ENCODE measurements around the gene CD44.

The CD44 gene

DNA sequence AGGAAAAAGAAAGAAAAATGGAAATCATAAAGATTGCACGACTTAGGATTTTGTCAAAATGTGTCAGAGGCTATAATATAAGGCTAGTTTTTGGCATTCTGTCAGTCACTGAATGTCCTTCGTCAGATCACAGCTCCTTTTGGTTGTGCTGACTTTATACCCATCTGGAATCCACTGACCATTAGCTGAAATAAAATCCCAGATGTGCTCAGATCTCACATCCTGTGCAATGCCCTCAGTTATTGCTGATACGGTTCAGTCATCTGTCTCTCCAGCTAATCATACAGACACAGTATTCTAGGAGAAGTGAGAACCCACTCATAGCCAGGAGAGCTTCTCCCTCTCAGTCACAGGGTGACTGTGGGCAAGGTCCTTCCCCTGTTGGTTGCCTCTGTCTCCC, 11.5 kb downstream of the CD44 start:
- TF ChIP-seq, protein P1, sequence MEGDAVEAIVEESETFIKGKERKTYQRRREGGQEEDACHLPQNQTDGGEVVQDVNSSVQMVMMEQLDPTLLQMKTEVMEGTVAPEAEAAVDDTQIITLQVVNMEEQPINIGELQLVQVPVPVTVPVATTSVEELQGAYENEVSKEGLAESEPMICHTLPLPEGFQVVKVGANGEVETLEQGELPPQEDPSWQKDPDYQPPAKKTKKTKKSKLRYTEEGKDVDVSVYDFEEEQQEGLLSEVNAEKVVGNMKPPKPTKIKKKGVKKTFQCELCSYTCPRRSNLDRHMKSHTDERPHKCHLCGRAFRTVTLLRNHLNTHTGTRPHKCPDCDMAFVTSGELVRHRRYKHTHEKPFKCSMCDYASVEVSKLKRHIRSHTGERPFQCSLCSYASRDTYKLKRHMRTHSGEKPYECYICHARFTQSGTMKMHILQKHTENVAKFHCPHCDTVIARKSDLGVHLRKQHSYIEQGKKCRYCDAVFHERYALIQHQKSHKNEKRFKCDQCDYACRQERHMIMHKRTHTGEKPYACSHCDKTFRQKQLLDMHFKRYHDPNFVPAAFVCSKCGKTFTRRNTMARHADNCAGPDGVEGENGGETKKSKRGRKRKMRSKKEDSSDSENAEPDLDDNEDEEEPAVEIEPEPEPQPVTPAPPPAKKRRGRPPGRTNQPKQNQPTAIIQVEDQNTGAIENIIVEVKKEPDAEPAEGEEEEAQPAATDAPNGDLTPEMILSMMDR (conservative IDR thresholded peaks at IDR 0.05; ENCODE audit: low read length): no peak
- no peak for DNase-seq (ENCODE audit: low read depth)
- no peak overlapping the region for H3K4me3 ChIP-seq (ENCODE audit: low read length)

DNA sequence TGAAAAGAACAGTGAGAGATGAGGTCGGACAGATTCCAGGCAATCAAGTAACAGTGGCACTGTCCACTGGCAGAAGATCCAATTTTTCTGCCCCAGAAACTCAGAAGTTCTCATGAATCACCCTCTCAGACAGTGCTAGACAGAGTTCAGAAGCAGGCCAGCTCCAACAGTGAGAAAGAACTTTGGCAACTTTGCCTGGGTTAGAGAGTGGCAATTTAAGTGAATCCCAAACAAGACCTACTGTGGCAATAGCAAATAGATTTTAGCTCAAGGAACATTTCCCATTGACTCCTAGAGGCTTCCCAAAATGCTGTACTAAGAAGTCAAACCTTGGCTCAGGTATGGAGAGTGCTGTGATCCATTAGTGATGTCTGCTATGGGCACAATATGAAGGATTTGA, 12.3 kb downstream of the CD44 start:
- H3K4me3 ChIP-seq (ENCODE audit: low read length): no peak overlapping the region
- TF ChIP-seq, protein P1 (conservative IDR thresholded peaks at IDR 0.05; ENCODE audit: low read length): no peak
- DNase-seq (ENCODE audit: low read depth): peak; percentile 61

DNA sequence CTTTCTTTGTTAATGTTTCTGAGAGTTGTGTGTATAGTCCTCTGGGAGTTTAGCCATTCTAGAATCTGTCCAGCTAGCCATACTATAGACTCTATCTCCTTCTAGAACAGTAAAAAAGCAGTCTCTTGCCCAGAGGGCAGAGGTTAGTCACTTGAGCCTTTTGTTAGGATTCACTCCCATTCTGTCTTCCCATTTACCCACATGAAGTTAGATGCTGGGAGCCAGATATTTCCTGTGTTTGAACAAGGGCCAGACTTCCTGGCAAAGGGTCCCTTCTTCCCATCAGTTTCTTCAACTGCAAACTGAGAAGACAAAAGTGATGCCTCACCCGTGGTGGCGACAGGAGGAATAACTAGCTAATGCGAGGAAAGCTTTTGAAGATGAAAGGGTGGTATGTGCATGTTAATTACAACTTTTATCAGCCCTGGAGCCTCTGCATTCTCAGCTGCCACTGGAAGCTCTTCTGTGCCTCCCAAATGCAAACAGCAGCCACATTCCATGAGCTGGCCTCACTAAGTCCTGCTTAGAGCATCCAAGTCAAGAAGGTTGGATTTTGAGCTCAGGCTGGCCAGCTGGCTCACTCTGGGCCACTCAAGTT, 12.8 kb downstream of the CD44 start:
- no peak overlapping the region for H3K4me3 ChIP-seq (ENCODE audit: low read length)
- TF ChIP-seq, protein P1 (conservative IDR thresholded peaks at IDR 0.05; ENCODE audit: low read length): no peak
- DNase-seq (ENCODE audit: low read depth): no peak

- no peak overlapping the region for H3K4me3 ChIP-seq (ENCODE audit: low read length)
- TF ChIP-seq, protein P1 (conservative IDR thresholded peaks at IDR 0.05; ENCODE audit: low read length): no peak
- DNase-seq (ENCODE audit: low read depth): no peak
Measured at GRCh38 chr11:35152575-35152974, 13.6 kb downstream of the CD44 start.

GRCh38 chr11:35153280-35153679, 14.3 kb downstream of the CD44 start:
- H3K4me3 ChIP-seq (ENCODE audit: low read length): no peak overlapping the region
- DNase-seq (ENCODE audit: low read depth): no peak
- TF ChIP-seq, protein P1 (conservative IDR thresholded peaks at IDR 0.05; ENCODE audit: low read length): no peak

GRCh38 chr11:35154952-35155351, 16.0 kb downstream of the CD44 start:
- no peak for DNase-seq (ENCODE audit: low read depth)
- TF ChIP-seq, protein P1 (conservative IDR thresholded peaks at IDR 0.05; ENCODE audit: low read length): no peak
- no peak overlapping the region for H3K4me3 ChIP-seq (ENCODE audit: low read length)

DNA sequence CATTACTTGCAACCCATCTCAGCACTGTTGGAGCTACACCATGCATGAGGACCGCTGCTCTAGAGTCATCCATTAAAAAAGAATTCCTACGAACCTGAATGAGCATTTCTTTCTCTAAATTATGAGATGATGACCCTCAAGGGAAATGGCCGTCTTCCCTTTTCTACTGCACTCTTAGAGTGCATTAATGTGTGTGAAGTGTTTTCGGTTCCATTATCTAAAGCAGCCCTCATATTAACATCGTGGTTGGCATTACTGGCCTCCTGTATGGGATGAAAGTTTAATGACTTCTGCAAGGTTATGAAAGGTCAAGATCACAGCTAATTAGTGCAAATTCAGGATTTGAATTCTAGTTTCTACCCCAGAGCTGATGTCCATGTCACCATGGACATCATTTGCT, 16.7 kb downstream of the CD44 start:
- H3K4me3 ChIP-seq (ENCODE audit: low read length): no peak overlapping the region
- TF ChIP-seq, protein P1 (conservative IDR thresholded peaks at IDR 0.05; ENCODE audit: low read length): no peak
- no peak for DNase-seq (ENCODE audit: low read depth)
